HG03039 (cell line): ENCODE results near the gene TDRD1.

Experiments used
- ATAC-seq: cut with Tn5 transposase; IDR thresholded peaks from one replicate; pipeline ENCODE4 v1.9.1; 2021; ENCODE audit warnings: mild to moderate bottlenecking, moderate library complexity; ENCODE audit not compliant: unreplicated experiment

The TDRD1 gene

GRCh38 chr10:114232561-114233176, 53.5 kb downstream of the TDRD1 start:
- ATAC-seq, result no peak

DNA sequence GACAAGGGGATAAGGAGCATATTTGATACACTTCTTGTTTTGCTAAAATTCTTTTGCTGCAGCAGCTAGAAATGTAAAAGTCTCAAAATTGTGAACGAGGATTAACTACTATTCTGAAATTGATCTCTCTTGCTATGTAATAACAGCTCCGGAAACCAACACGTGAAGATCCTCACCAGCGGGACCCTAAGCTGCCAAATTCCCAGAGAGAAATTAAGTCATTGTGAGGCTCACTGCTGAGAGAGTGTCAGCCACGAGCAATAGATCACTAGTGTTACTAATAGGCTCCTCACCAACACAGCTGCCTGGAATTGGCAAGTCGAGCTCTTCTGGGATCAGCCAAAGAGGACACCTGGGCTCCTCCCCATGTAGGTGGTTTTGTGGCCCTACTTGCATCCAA, 54.3 kb downstream of the TDRD1 start:
- no peak for ATAC-seq

- no peak for ATAC-seq
Measured at GRCh38 chr10:114234132-114234531, 55.0 kb downstream of the TDRD1 start.

DNA sequence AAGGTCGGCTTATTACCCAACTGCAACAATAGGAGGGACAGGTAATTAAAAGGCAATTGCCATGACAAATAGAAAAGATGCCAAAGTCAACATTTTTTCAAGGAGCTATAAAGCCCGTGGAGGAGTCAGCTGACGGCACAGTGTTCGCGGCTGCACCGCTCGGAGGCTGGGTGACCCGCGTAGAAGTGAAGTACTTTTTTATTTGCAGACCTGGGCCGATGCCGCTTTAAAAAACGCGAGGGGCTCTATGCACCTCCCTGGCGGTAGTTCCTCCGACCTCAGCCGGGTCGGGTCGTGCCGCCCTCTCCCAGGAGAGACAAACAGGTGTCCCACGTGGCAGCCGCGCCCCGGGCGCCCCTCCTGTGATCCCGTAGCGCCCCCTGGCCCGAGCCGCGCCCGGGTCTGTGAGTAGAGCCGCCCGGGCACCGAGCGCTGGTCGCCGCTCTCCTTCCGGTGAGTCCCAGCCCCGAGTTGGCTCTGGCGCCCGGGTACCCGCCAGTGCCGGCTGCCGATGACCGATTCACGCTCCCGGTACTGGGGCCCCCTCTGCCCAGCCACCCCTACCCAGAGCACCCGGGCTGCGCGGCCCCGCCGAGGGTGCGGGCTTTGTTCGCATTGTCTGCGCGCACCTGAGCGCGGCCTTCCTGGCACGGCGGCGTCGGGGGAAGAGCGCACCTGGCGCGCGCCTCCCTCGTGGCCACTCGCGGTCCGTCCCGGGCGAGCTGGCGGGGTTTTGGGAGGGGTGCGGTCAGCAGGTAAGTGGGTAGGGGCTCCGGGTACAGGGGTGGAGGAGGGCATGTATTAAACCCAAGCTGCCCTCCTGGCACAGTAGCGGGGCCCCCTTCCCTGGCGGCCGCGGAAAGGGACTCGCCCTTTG, 60.2 kb downstream of the TDRD1 start, which contains the start of gene VWA2:
TSS of gene VWA2 (plus strand) at position 138 of the 877 bp plus-strand sequence. CDS start 9,460 bp downstream, outside the sequence.
- ATAC-seq, result no peak

DNA sequence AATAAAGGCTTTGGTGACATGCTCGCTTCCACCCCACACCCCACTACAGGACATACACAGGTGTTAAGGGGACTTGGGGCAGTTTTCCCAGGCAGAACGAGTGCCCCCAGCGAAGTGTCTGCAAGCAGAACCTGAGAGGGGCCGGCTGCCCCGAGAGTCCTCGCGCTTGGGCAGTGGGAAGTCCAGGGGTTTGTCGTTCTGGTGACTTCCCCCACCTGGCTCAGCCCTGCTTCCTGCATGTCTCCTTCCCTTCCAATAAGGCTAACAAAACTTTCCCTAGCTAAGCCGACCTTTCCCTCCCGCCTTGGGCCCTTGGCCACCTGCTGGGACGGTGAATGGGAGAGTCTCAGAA, 60.8 kb downstream of the TDRD1 start:
- ATAC-seq, result no peak

- no peak for ATAC-seq
Measured at GRCh38 chr10:114242235-114242634, 63.1 kb downstream of the TDRD1 start.

DNA sequence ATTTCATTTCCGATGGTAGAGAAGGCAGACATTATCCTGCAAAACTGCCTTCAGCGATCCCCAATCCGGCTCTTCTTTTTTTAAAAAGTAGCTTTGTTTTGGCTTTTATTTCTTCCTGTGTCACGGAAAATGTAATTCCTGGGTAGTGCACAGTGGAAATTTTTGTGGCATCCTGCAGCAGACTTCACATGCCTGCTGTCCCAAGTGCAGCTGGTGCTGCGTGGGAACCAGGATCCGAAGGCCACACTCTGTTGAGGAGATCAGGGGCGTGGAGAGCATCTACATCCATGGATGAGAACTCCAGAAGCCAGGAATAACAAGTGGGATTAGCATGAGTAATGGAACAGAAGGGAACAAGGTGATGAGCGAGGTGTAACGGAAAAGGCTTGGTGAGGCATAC, 64.5 kb downstream of the TDRD1 start:
- no peak for ATAC-seq

GRCh38 chr10:114244126-114244525, 65.0 kb downstream of the TDRD1 start:
- ATAC-seq, result no peak

- no peak for ATAC-seq
Measured at GRCh38 chr10:114245121-114245791, 66.1 kb downstream of the TDRD1 start.

DNA sequence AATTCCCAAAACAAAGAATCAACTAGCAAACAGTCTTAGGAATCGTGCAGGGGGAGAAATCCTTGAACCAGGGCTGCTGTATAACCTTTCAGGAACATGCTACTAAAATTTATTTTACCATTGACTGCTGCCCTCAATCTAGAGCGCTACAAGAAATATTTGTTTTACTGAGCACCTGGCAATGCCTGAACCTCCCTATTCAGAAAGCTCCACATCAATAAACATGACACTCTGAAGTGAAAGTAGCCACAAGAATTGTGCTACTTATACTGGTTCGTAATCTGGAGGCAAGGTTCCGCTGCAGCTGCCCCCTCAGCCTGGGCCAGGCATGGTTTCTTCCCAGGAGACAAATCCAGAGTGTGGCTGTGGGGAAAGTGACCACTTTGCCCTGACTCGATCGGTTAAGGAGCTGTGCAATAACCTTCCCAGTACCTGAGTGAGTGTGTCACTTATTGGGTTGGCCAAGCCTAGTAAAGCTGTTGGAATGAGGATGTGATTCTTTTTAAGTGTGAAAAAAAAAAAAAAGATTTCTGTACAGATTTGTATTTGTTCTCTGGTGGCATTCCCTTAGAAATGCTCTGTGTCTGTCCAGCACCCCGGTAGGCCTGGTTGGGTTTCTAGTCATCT, 67.6 kb downstream of the TDRD1 start:
- no peak for ATAC-seq

GRCh38 chr10:114250236-114250635, 71.1 kb downstream of the TDRD1 start:
- no peak for ATAC-seq

DNA sequence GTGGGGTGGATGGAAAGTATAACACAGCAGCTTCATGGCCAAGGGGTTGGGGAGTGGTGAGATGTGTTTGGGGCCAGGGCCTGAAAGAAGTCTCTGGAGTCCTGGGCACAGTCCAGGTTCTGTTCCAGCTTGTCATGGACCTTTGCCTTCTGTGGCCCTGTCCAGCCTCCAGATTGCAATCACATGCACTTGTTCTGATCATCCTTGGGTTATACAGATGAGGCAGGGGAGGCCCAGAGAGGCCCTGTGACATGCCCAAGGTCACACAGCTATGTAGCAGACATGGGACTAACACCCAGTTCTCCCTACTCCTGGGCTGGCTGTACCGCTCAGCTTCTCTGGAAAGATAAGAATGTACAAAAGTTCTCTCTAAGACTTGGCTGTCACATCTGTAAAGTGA, 71.6 kb downstream of the TDRD1 start:
- no peak for ATAC-seq

DNA sequence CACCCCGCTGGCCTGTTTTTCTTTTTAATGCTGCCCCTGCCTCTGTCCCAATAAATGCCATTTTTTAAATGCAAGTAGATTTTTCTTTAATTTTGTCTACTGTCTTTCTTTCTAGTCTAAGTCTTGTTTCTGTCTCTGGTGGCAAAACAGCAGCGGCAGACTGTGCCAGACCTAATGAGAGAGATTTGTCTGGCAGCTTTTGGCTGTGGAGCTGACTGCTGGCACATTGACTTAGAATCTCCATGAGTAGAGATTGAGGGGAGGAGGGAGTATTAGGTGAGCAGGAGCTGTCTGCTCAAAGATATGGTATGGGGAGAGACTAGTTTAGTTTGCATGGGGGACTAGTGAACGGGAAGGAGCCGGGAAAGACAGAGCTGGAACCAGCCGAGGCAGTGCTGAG, 72.9 kb downstream of the TDRD1 start:
- no peak for ATAC-seq

DNA sequence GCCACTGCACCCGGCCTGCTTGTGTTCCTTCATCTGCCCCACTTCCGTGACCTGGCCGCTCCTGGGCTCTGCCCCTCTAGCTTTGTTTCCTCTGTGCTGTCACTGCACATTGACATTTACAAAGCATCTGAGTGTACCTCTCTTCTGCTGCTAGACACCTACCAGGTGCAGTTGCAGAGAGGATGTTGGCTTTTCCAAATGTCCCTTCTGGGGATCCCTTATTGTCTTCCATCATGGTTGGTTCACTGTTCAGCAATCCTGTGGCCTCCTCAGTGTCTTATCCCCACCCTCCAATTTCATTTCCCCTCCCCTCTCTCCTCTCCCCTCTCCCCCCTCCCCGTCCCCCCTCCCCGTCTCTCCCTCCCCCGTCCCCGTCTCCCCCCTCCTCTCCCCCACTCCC, 73.7 kb downstream of the TDRD1 start:
- ATAC-seq, result no peak

DNA sequence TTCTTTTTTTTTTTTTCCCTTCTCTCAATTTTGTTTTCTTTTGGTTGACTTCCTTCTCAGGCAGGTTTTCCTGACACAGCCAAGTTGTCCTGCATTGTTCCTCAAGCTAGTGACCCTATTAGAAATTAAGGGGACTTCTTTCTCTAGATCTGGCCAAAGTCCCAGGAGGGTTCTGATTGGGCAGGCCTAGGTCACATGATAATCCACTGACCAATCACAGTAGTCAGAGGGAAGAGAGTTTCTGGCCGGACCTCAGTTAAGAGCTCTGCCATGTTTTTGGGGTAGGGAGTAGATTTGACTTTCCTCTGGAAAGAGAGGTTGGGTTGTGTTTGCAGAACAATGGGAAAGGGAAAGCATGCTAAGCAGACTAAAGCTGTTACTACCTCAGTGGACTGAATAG, 76.1 kb downstream of the TDRD1 start:
- no peak for ATAC-seq

- no peak for ATAC-seq
Measured at GRCh38 chr10:114256008-114256765, 77.0 kb downstream of the TDRD1 start.

DNA sequence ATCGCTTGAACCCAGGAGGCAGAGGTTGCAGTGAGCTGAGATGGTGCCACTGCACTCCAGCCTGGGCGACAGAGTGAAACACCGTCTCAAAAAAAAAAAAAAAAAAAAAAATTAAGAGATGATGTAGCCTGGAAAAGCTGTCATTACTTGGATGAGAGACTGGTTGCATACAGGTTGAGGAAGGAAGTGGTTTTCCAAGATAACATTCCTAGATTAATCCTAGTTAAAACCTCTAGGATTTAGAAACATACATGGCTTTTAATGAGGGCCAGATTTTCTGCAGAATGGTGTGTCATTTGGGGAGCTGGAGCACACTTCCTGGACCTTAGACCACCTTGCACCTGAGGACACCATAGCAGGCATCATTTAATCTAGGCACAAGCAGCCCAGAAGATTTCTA, 77.7 kb downstream of the TDRD1 start:
- no peak for ATAC-seq

GRCh38 chr10:114257498-114257897, 78.3 kb downstream of the TDRD1 start:
- no peak for ATAC-seq

GRCh38 chr10:114258274-114258840, 79.2 kb downstream of the TDRD1 start:
- ATAC-seq, result no peak

DNA sequence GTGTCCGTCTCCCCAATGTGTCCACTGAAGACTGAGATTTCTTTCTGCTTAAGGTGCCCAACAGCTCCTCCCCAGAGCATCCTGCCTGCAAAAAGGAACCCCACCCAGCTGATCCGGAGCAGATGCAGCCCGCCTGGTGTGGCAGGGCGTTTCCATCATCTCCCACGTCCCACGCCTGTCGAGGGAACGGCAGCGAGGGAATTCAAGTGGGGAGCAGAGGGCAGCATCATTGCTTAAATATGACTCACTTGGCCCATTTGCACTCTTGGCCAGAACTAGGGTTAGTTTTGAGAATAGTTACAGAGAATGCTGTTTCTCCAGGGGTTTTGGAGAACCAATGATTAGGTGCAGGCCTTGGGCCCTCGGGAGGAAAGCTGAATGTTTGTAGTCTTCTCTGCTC, 80.7 kb downstream of the TDRD1 start:
- ATAC-seq, result no peak
